HG03025 (cell line): ENCODE results near the gene GALNT15.

Source experiments
- ATAC-seq: cut with Tn5 transposase; IDR thresholded peaks from one replicate; pipeline ENCODE4 v1.9.1; 2021; ENCODE audit warnings: mild to moderate bottlenecking, moderate library complexity; ENCODE audit not compliant: unreplicated experiment, low FRiP score

The GALNT15 gene

GRCh38 chr3:16219777-16220176 is 45.3 kb downstream of the GALNT15 start:
- ATAC-seq = no peak

GRCh38 chr3:16221990-16222389 is 47.5 kb downstream of the GALNT15 start:
- ATAC-seq = no peak

DNA sequence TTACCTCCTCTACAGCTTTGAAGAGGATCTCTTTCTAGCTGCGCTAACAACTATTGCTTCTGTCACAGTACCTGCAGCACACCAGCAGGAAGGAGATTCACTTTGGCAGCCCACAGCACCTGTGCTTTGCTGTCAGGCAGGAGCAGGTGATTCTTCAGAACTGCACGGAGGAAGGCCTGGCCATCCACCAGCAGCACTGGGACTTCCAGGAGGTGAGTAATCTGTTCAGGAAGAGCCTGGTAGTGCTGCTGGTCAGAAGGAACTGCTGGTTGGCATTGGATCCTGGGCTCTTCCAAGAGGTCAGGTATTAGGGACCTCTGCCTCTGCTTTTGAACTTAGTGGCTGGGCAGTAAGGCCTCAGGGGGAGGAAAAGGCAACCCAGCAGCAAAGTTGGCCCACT is 48.1 kb downstream of the GALNT15 start:
- no peak for ATAC-seq

- ATAC-seq = no peak
Observed at GRCh38 chr3:16224325-16224724, 49.8 kb downstream of the GALNT15 start.

DNA sequence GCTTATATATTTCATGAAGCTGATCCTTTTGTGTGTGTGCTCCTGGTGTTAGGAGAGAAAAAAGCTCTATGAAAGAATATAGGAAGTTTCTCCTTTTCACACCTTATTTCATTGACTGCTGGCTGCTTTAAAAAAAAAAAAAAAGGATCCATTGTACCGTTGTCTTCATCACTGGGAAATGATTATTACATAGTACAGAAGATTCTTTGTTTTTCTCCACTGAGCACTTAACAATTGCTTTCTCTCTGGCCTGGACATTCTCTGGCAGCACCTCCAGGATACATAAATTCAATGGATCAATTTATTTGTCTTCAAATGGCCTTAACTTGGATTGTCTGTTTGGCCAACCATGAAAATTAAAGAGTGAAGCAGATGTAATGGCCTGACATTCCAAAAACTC is 53.1 kb downstream of the GALNT15 start:
- ATAC-seq = no peak

- ATAC-seq = no peak
Observed at GRCh38 chr3:16229681-16230080, 55.2 kb downstream of the GALNT15 start.

GRCh38 chr3:16231983-16232382 is 57.5 kb downstream of the GALNT15 start:
- ATAC-seq = no peak

GRCh38 chr3:16233806-16234205 is 59.3 kb downstream of the GALNT15 start:
- no peak for ATAC-seq

DNA sequence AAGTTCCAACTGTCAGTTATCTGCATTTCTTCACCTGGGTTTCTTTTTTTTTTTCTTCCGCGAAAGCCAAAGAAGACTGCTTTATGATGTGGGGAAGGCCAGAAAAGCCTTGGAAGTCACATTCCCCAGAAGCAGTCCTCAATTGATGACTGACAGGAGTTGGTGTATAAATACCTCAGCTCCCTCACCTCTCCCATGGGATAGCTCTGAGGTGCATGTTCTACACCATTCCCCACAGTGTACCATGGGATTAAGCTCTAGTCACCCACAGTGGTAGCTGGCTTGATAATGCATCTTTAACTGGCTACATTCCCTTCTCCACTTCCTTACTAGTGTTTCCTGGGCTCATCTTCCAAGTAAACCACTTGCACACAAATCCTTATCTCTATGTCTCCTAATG is 59.8 kb downstream of the GALNT15 start:
- ATAC-seq = no peak

DNA sequence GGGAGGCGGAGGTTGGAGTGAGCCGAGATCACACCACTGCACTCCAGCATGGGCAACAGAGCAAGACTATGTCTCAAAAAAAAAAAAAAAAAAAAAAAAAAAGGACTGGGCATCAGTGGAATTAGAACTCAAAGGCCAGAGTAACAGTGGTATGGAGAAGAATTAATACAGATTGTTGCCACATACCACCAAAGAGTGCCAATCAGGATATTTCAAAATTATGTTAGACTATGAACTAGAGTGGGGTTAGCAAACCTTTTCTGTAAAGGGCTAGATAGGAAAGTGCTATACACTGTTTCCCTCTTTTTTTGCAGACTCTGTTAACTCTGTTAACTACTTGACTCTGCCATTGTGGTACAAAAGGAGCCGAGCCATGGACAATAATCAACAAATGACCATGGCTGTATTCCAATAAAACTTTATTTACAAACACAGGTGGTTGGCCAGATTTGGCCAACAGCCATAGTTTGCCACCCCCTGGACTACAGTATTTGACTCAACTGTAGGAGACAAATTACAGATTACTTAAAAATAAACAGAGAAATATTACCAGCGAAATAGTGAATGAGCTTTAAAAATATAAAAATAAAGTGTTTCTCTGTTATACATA is 61.7 kb downstream of the GALNT15 start:
- ATAC-seq = no peak

DNA sequence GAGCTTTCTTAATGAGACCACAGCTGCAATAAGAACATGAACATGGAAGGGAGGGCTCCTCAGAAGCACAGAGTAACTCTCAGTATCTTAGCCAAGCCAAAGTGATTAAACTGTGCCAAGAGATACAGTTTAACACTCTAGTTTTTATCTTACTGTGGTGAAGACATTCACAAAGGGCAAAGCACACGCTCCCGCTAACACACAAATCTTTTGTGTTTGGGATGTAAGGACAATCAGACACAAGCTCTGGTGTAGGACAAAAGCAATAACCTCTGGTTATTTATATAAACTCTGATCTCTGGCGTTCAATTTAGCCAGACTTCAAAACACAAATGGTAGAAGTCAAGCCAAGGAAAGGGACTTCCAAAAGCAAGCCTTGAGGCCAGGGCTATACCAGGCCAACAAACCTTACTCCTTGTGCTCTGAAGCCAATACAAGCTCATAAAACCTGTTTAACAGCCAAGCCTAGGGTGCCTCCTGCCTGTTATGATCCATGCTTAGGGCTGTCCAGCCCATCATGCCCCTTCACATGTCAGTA is 62.4 kb downstream of the GALNT15 start:
- no peak for ATAC-seq

- no peak for ATAC-seq
Observed at GRCh38 chr3:16239086-16239770, 64.7 kb downstream of the GALNT15 start.

DNA sequence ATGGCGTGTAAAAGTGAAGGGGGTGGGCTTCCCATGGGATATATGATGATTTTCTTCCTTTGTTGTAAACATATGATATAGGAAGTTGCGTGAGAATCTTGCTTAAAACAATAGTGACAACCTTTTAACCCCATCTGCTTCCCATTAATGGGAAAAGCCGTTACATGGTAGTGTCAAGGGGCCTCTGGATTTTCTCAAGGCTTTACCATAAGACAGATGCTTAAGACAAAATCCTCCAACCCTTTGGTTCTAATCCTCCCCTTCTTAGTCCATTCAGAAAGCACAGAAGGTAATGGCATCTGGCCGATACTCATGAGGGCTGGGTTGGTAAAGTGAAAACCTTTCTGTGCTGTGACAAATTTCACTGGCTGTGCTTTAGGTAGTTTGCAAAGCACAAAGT is 65.3 kb downstream of the GALNT15 start:
- no peak for ATAC-seq

- no peak for ATAC-seq
Observed at GRCh38 chr3:16240229-16241023, 65.9 kb downstream of the GALNT15 start.

- ATAC-seq = no peak
Observed at GRCh38 chr3:16241225-16241624, 66.7 kb downstream of the GALNT15 start.

DNA sequence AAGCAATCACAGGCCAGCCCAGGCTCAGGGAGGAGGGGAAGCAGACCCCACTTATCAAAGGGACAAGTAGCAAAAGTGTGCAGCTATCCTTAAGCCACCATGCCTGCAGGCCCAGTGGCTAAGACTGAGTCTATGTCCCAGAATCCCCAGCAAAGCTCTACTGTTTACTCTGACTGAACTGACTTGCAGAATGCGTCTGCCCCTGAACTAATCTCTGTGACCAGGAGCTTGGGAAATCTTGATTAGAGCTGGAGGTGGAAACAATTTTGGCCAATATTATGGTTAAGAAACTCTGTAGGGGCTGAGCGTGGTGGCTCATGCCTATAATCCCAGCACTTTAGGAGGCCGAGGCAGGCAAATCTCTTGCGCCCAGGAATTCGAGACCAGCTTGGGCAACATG is 67.7 kb downstream of the GALNT15 start:
- no peak for ATAC-seq

GRCh38 chr3:16243706-16244490 is 69.4 kb downstream of the GALNT15 start:
- no peak for ATAC-seq

- no peak for ATAC-seq
Observed at GRCh38 chr3:16245609-16246008, 71.1 kb downstream of the GALNT15 start.

DNA sequence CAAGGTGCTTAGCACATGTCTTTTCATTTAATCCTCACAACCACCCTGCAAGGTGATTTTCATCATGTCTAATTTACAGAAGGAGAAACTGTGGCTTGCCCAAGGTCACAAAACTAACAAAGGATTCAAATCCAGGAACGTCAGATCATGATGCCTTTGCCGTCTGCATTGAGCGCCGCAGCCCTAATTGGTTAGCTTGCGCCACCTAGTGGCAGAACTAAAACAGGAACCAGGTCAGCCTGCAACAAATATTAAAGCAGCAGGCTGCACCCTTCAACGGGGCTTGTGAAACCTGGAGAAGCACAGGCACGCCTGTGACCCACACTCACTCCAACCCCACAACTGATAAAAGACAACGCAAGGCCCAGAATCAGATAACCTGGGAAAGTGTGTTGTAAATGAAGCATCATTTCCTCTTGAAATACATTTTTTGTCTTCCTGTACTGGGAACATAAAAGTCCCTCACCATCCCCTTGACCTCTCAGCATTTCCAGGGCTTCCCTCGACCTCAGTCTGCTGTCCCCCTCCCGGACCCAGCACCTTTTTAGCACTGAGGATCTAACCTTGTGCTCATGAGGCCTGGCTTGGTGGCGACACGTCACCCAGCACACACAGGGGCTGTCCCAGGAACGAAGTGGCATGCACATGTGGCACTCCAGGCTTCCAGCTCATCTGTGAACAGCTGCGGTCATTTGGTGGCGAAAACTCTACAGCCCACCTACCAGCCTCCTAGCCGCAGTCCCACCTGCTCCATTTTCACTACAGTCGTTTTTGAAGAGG is 73.0 kb downstream of the GALNT15 start:
- ATAC-seq = peak; percentile 79

GRCh38 chr3:16248556-16248955 is 74.1 kb downstream of the GALNT15 start:
- no peak for ATAC-seq
